Raji (cell line): ENCODE data around the gene LRRC32.

Source experiments
- POLR2A ChIP-seq: IDR thresholded peaks from 2 replicates; pipeline ENCODE4 v1.6.1; 2011; ENCODE audit warnings: low read depth, low read length, control low read depth; ENCODE audit not compliant: insufficient read depth

Gene LRRC32

GRCh38 chr11:76704171-76704948, 33.8 kb upstream of the LRRC32 start:
- no peak for TF ChIP-seq POLR2A

- TF ChIP-seq POLR2A = no peak
These were observed 33.2 kb upstream of the LRRC32 start for GRCh38 chr11:76703707-76704106.

GRCh38 chr11:76702336-76703128, 32.0 kb upstream of the LRRC32 start:
- no peak for TF ChIP-seq POLR2A

- no peak for TF ChIP-seq POLR2A
These were observed 30.9 kb upstream of the LRRC32 start for GRCh38 chr11:76701294-76702040.

GRCh38 chr11:76700177-76701100, 29.9 kb upstream of the LRRC32 start:
- no peak for TF ChIP-seq POLR2A

- TF ChIP-seq POLR2A = no peak
These were observed 29.0 kb upstream of the LRRC32 start for GRCh38 chr11:76699451-76700091.

- TF ChIP-seq POLR2A = no peak
These were observed 27.9 kb upstream of the LRRC32 start for GRCh38 chr11:76698321-76699043.

- TF ChIP-seq POLR2A = no peak
These were observed 26.2 kb upstream of the LRRC32 start for GRCh38 chr11:76696756-76697155.

- TF ChIP-seq POLR2A = no peak
These were observed 25.2 kb upstream of the LRRC32 start for GRCh38 chr11:76695771-76696170.

- TF ChIP-seq POLR2A = no peak
These were observed 24.6 kb upstream of the LRRC32 start for GRCh38 chr11:76695133-76695532.

- no peak for TF ChIP-seq POLR2A
These were observed 24.1 kb upstream of the LRRC32 start for GRCh38 chr11:76694664-76695063.

- no peak for TF ChIP-seq POLR2A
These were observed 23.3 kb upstream of the LRRC32 start for GRCh38 chr11:76693806-76694205.

- no peak for TF ChIP-seq POLR2A
These were observed 22.4 kb upstream of the LRRC32 start for GRCh38 chr11:76692956-76693355.

GRCh38 chr11:76691655-76692054, 21.1 kb upstream of the LRRC32 start:
- TF ChIP-seq POLR2A = no peak

GRCh38 chr11:76690736-76691135, 20.2 kb upstream of the LRRC32 start:
- TF ChIP-seq POLR2A = no peak
